RWPE1 (cell line): ENCODE data around the gene TMEM135.
"Not testable (repeated sequence)": the region's sequence is repeated elsewhere in the genome, so short reads cannot be mapped to it uniquely, and the experiment has no call there.

Source experiments
- CTCF ChIA-PET: fragments of 350-600 bp; sonication (Branson Sonifier 250); formaldehyde crosslinking; extraction: SDS; loops from one replicate; lab custom pipeline; 2021; lab: Yijun Ruan, JAX
- POLR2A ChIA-PET: fragments of 400-600 bp; formaldehyde crosslinking; extraction: SDS; loops from one replicate; lab custom pipeline; 2020; ENCODE audit warnings: antibody characterized with exemption; ENCODE audit not compliant: low non-redundant PET; lab: Yijun Ruan, JAX
- DNase-seq: peaks from one replicate; pipeline ENCODE4 v3.0.0; 2012; ENCODE audit warnings: low spot score
- H3K27ac ChIP-seq: fragments of 450-650 bp; 2 replicates; pipeline ENCODE4 v1.5.1; 2017
- CTCF ChIP-seq: fragments of 450-650 bp; conservative IDR thresholded peaks from 2 replicates; pipeline ENCODE4 v1.5.1; 2017; ENCODE audit warnings: low read depth, mild to moderate bottlenecking

TMEM135 gene

GRCh38 chr11:87037450-87038234 is at the start of gene TMEM135:
TMEM135 (plus strand) TSS chr11:87037934; CDS start chr11:87038046, 112 bp downstream.
- peak within 1 kb of the TSS; percentile 85 for H3K27ac ChIP-seq
- no peak for TF ChIP-seq CTCF
- peak; percentile 95 for DNase-seq
- ChIA-PET CTCF (interaction anchor here (0.6 kb wide), 1 partner anchor 38 kb away, joined by 4 read pairs; no protein-coding TSS in a partner anchor), POLR2A (interaction anchor here (0.7 to 1.0 kb wide), 2 partner anchors 55 to 243 kb away, joined by 3 read pairs; no protein-coding TSS in a partner anchor)

GRCh38 chr11:86988351-86988881 is 49.3 kb upstream of the TMEM135 start:
- ChIA-PET POLR2A (no interaction called here), CTCF (no interaction called here)
- no peak overlapping the region for H3K27ac ChIP-seq
- no peak for TF ChIP-seq CTCF
- DNase-seq, result no peak

GRCh38 chr11:86990031-86990430 is 47.7 kb upstream of the TMEM135 start:
- no peak overlapping the region for H3K27ac ChIP-seq
- CTCF ChIA-PET, result interaction anchor here (0.7 kb wide), 1 partner anchor 1143 kb away, joined by 3 read pairs; no protein-coding TSS in a partner anchor
- POLR2A ChIA-PET, result no interaction called here

GRCh38 chr11:86990515-86990914 is 47.2 kb upstream of the TMEM135 start:
- TF ChIP-seq CTCF, result no peak
- ChIA-PET CTCF (interaction anchor here (0.7 kb wide), 1 partner anchor 1143 kb away, joined by 3 read pairs; no protein-coding TSS in a partner anchor), POLR2A (no interaction called here)
- no peak overlapping the region for H3K27ac ChIP-seq
- DNase-seq, result peak; percentile 40

More at GRCh38 chr11:86990031-86990430, 47.7 kb upstream of the TMEM135 start:
- no peak for DNase-seq
- TF ChIP-seq CTCF, result no peak

- no peak for DNase-seq
- POLR2A ChIA-PET, result no interaction called here
- CTCF ChIA-PET, result no interaction called here
These were observed 46.4 kb upstream of the TMEM135 start for GRCh38 chr11:86991341-86991740.

GRCh38 chr11:86992340-86992739 is 45.4 kb upstream of the TMEM135 start:
- POLR2A ChIA-PET, DNase-seq, H3K27ac ChIP-seq, CTCF ChIA-PET: not testable (repeated sequence)

More at GRCh38 chr11:86991341-86991740, 46.4 kb upstream of the TMEM135 start:
- H3K27ac ChIP-seq, result no peak overlapping the region
- no peak for TF ChIP-seq CTCF
